HG03571 (cell line): ENCODE results near the gene SLCO3A1.

Experiments used
- ATAC-seq: cut with Tn5 transposase; IDR thresholded peaks from one replicate; pipeline ENCODE4 v1.9.1; 2021; ENCODE audit not compliant: unreplicated experiment

The SLCO3A1 gene

DNA sequence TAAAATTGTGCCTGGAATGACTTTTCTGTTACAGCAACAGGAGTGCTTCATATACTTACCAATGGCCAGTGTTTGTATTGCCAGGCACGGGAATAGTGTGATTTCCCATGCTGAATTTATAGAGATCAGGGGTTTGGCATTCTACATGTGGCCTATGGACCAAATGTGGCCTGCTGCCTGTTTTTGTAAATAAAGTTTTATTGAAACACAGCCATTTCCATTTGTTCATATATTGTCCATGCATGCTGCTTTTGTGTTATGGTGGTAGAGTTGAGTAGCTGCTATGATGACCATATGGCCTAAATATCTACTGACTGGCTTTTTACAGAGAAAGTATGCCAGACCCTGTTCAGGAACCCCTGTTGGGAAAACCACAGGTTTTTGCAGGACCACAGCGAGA lies 55.6 kb downstream of the SLCO3A1 start:
- ATAC-seq: no peak

DNA sequence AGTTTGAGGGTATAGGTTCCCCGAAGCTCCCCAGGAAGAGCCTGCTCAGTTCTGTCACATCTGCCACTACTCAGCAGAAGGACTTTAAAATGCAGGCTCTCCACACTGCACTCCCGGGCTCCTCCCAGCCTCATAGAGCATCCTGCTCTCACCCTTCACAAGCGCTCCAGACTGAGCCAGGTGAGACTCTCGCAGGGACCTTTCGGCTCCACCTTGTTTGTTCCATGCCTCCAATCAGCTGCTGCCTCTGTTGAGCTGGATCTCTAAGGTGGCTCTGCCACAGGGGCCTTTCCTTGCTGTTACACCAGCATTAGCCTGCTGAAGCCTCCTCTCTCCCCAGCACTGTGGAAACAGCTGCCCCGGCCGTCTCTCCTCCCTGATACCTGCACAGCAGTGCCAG lies 56.1 kb downstream of the SLCO3A1 start:
- no peak for ATAC-seq

DNA sequence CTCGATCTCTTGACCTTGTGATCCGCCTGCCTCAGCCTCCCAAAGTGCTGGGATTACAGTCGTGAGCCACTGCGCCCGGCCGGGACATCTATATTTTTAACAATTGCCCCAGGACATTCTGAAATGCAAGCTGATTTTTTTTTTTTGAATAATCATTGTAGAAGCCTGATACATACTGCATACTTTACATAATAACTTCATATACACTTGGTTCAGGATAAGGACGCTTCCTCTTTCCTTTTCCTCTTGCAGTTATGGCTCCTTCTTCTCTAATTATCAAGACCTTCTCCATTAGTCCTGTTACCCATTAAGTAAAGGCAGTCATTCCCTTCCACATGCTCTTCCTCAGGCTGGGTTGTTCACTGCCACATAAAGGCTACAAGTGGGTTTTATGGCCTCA lies 58.3 kb downstream of the SLCO3A1 start:
- no peak for ATAC-seq

DNA sequence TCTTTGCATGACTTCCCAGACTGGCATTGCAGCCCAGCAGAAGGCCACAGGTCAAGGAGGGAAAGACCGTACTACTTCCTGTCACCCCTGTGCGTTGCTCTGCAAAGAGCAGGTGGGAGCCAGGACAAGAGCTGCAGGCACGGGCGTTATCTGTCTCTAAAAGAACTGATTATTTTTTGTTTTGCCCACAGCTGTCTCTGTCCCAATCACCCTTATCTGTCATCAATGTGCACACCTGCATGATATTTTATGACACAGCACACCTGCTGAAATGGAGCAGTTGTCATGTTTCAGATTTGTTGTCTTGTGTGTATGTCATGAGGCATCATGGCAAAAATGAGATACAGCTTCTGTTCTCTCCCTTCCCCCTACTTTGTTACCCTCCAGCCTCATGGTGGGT lies 58.8 kb downstream of the SLCO3A1 start:
- ATAC-seq: no peak

- ATAC-seq: no peak
Measured at GRCh38 chr15:91913560-91913959, 60.1 kb downstream of the SLCO3A1 start.

DNA sequence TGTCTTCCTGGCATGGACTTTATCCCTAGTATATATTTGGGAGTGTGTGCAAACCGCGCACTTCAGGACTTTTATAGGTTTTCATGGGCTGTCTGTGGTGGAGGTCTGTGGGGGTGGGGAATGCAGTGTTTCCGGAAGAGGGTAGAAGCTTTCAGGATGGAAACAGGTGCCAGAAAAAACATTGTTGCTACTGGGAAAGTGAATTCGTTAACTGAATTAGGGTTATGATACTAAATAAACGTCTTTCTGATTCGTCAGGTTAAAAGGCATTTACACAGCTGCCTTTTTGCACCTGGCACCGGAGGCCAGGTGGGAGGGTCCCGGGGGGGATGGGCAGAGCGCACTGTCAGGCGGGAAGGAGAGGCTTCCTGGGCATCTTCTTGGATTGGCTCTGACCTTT lies 62.1 kb downstream of the SLCO3A1 start:
- ATAC-seq: no peak

- ATAC-seq: no peak
Measured at GRCh38 chr15:91916051-91916450, 62.5 kb downstream of the SLCO3A1 start.

GRCh38 chr15:91917686-91918360 lies 64.3 kb downstream of the SLCO3A1 start:
- no peak for ATAC-seq

DNA sequence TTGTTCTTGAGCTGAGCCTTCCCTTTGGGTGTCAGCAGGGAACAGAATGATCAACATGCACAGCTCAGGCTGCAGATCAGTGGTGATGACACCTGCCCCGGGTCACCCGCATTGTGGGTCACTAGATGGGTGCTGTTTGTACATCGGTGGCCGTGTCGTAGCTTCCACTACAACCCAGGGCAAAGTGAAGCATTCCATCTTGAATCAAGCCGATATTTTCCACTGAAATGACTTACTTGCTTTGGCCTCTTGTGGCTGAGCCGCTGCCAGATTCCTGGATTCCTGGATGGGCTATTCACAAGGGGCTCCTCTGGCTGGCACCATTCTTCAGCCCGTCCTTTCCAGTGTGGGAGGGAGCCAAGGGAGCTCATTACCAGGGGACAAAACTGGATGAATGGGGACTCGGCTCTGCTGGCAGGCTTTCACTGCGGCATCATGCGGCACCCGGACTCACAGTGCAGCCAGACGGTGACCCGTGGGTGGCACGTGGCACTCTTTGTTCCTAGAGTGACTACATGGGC lies 65.6 kb downstream of the SLCO3A1 start:
- no peak for ATAC-seq

- no peak for ATAC-seq
Measured at GRCh38 chr15:91921188-91921842, 67.8 kb downstream of the SLCO3A1 start.

DNA sequence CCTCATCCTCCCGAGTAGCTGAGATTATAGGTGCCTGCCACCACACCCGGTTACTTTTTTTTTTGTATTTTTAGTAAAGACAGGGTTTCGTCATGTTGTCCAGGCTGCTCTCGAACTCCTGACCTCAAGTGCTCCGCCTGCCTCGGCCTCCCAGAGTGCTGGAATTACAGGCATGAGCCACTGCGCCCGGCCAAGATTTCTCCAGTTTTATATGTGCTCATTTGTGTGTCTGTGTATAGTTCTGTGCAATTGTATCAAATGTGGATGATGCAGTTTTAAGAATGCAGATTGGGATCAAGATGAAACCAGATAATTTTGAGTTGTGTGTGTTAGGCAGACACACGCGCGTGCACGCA lies 68.3 kb downstream of the SLCO3A1 start:
- ATAC-seq: no peak

DNA sequence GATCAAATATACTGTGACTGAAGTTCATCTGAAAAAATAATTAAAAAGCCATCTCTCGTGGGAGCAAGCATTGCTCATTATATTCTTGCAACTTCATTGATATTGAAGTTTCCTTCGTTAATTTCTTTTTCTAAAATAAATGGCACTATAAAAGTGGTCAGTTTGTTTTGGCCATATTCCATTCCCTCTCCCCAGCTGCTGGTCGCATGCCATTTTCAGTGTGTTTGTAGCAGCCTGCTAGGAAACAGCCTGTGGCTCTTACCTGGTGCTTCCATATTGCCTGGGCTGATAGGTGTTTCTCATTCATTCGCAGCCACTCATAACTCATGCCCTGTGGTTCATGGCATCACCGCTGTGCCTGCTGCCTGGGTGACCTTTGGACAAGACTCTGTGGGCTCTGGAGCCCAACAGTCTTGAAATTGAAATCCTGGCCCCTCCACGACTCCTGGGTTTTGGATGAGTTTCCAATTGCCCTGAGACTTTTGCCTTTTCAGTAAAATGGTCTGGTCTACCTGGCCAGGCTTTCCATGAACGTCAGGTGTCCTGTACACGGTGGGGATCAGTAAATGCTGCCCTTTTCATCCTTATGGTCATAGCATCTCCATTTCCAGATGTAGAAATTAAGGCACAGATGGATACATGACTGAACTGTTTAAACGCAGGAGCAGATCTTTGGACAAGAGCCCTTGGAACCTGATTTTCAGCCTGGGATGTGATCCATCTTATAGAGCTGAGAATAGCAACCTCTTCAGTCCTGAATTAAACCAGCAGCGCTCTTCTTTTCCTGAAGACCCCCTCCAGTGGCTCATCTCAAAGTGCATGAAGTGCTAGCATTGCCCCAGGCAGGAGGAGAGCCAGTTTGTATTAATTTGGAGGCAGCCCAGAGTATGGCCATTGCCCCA lies 69.4 kb downstream of the SLCO3A1 start:
- ATAC-seq: no peak

- no peak for ATAC-seq
Measured at GRCh38 chr15:91924183-91924582, 70.7 kb downstream of the SLCO3A1 start.

- ATAC-seq: no peak
Measured at GRCh38 chr15:91924837-91925495, 71.5 kb downstream of the SLCO3A1 start.

GRCh38 chr15:91925794-91926193 lies 72.3 kb downstream of the SLCO3A1 start:
- no peak for ATAC-seq

- ATAC-seq: no peak
Measured at GRCh38 chr15:91926908-91927270, 73.4 kb downstream of the SLCO3A1 start.

- ATAC-seq: no peak
Measured at GRCh38 chr15:91927585-91927984, 74.1 kb downstream of the SLCO3A1 start.

DNA sequence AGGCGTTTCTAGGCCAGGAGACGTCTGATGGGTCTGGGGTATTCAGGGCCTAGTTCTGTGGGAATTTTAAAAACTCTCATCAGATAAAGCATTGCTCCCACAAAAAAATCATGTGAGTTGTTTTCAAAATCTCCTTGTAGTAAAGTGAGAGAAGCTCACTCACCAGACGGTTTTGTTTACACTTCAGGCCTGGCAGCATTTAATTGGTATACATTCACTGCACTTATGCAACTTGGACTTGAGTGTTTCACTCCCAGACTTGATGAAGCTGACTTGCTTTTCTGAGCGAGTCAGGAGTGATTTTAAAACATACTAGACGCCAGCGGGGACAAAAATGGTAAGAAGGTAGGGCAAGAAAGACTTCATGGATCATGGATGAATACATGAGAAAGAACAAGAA lies 75.2 kb downstream of the SLCO3A1 start:
- ATAC-seq: no peak

- ATAC-seq: no peak
Measured at GRCh38 chr15:91929509-91929908, 76.0 kb downstream of the SLCO3A1 start.

DNA sequence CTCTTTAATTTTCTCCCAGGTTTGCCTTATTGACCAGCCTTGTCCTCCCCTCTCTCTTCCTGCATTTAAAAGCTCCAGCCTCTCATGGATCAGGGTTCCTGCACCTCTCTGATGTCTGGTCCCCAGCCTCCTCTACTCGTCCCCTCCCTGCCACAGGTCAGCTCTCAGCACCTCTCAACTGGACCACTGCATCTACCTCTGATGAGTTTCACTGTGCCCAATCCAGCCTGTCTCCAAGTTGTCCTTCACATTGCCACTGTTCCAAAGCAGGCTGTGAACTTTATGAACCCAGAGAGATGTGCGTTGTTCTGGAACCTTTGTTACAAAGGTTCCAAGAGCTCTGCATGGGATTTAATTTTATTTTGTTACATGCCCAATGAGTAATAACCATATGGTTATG lies 76.6 kb downstream of the SLCO3A1 start:
- ATAC-seq: no peak

GRCh38 chr15:91936182-91936775 lies 82.8 kb downstream of the SLCO3A1 start:
- ATAC-seq: no peak
